Thymus (tissue), 14 donors: ENCODE measurements around the gene TEKT1. TPM values are rescaled to one million over a fixed set of nuclear protein-coding genes. Genes with fewer than 3 reads are reported as not detected.
"Not testable (repeated sequence)": the region's sequence is repeated elsewhere in the genome, so short reads cannot be mapped to it uniquely, and the experiment has no call there.

Experiments used
- DNase-seq, 9 donors: peaks; one replicate each; pipeline ENCODE4 v3.0.0-alpha.2; 2013; ENCODE audit warnings: low spot score in 9 of 9, low read depth in 6 of 9, missing footprints in 1 of 9
- H3K27ac ChIP-seq, 2 donors: one replicate each; pipeline ENCODE4 v1.5.1; 2013; ENCODE audit warnings: control low read depth in 1 of 2, low read depth in 1 of 2, low read length in 1 of 2, mild to moderate bottlenecking in 1 of 2, moderate library complexity in 1 of 2
- H3K27me3 ChIP-seq, 2 donors: one replicate each; pipeline ENCODE4 v1.5.1; 2013; ENCODE audit warnings: low read length in 1 of 2; ENCODE audit not compliant: control insufficient read depth in 2 of 2, insufficient read depth in 1 of 2
- H3K36me3 ChIP-seq, 2 donors: one replicate each; pipeline ENCODE4 v1.5.1; 2013; ENCODE audit warnings: low read length in 1 of 2, mild to moderate bottlenecking in 1 of 2, moderate library complexity in 1 of 2; ENCODE audit not compliant: control insufficient read depth in 2 of 2, insufficient read depth in 2 of 2
- H3K4me1 ChIP-seq, 2 donors: one replicate each; pipeline ENCODE4 v1.5.1; 2013; ENCODE audit warnings: low read length in 2 of 2; ENCODE audit not compliant: control insufficient read depth in 2 of 2, insufficient read depth in 2 of 2
- H3K4me3 ChIP-seq, 2 donors: one replicate each; pipeline ENCODE4 v1.5.1; 2013; ENCODE audit warnings: low read length in 2 of 2, control low read depth in 1 of 2, mild to moderate bottlenecking in 1 of 2
- H3K9me3 ChIP-seq, 2 donors: one replicate each; pipeline ENCODE4 v1.5.1; 2013; ENCODE audit warnings: low read length in 1 of 2, mild to moderate bottlenecking in 1 of 2; ENCODE audit not compliant: control insufficient read depth in 2 of 2, insufficient read depth in 1 of 2
- WGBS: extraction: QIAGEN DNeasy Blood & Tissue Kit; methylation state at CpG from one replicate; pipeline ENCODE4 v1.1.7; 2013; 5-methylcytosine and 5-hydroxymethylcytosine counted together
- long read RNA-seq, 10 donors: transcript quantifications; one replicate each; lab custom pipeline, GENCODE V29; 2026
- polyA plus RNA-seq: library from polyadenylated mRNA; stranded (reverse); fragments of 200-250 nt; gene quantifications from one replicate; pipeline ENCODE4 v1.2.3, GENCODE V29; 2013
- total RNA-seq: library from RNA; stranded (reverse); fragments of 120-200 nt; gene quantifications from one replicate; pipeline ENCODE4 v1.2.4, GENCODE V29; 2013
- donor health status: healthy.

The TEKT1 gene
- total RNA-seq (0.05 TPM), polyA plus RNA-seq (0.25 TPM)
- long read RNA-seq, donor 1, result 0 reads
- long read RNA-seq, donor 2, result 0 reads
- long read RNA-seq, donor 3, result 0 reads
- long read RNA-seq, donor 4, result 0 reads
- long read RNA-seq, donor 5, result 0 reads
- long read RNA-seq, donor 6, result 0 reads
- long read RNA-seq, donor 7, result 0 reads
- long read RNA-seq, donor 8, result 0 reads
- long read RNA-seq, donor 9, result 0 reads
- long read RNA-seq, donor 10, result 0 reads

DNA sequence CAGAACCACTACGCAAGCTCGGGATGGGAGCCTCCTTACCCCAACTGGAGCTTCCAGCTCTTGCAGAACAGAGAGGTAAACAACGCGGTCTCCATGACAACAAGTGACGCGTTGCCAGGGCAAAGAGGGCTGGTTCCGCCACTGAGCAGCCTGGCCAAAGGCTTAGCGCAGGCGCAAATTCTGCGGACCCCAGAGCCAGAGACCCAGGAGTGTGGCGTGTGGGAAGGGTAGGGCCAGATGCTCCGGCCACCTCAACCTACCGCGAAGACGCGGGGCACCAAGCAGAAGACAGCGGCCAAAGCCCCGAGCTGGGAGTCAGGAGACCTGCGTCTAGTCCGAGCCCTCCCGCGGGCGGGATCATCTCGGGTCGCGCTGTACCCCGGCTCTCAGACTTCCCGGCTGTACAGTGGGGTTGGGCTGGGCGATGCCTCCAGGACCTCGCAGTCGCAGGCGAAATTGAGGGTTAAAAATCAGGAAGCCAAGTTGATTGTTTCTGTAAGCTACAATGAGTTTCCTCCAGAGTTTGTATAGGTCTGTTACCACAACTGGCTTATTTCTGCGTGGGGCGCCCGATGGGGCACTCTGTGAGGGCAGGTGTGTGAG is at the start of gene TEKT1:
Gene TEKT1, minus strand, starts transcription at position 69 of the 603 bp plus-strand sequence. CDS start 1,353 bp downstream, outside the sequence.
- 2% methylated on average over 35 of the region's 35 CpGs for whole genome bisulfite sequencing
- Histone ChIP-seq H3K36me3 (no peaks in the 10 kb centered on the region), H3K9me3 (peaks cover 0 to 3% of the 10 kb centered on the region in 2 donors), H3K4me1 (no peaks in the 10 kb centered on the region), H3K4me3 (peak within 1 kb of the TSS in 1 of 2 donors; percentile 17), H3K27ac (no peak within 1 kb of the TSS), H3K27me3 (peaks cover 32 to 63% of the 10 kb centered on the region in 2 donors)
- DNase-seq, result peak; percentile 24 to 73 (median 47)

DNA sequence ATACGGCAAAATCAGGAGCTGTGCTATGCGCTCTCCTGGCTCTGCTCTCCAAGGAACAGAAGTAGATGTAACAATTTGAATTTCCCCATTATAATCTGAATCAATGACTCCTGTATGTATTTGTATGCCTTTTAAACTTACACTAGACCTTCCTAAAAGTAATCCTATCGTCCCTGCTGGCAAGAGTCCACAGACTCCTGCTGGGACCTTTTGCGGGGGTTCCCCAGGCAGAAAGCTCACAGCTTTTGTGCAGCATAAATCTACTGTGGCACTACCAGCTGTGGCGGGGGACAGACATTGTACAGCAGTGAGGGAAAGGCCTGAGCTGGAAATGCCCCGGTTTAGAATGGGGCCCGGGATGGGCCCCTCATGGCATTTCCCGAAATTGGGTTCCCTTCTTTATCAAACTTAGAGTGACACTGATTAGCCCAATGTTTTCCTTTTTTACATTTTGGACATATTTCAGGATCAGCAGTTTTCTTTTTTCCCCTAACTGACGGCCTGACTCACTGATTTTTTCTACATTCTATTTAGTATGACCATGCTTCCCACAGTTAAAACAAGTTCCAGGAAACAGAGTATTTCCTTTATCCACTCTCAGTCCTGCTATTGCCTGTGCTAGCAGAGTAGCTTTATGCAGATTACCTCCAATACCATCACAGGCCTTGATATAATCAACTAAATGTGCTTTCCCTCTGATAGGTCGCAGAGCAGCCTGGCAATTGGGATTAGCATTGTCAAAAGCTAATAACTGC is 47.9 kb upstream of the TEKT1 start:
- H3K4me1 ChIP-seq, H3K27ac ChIP-seq, H3K27me3 ChIP-seq, H3K36me3 ChIP-seq, H3K4me3 ChIP-seq, DNase-seq, H3K9me3 ChIP-seq: not testable (repeated sequence)
- 67% methylated on average over 10 of the region's 10 CpGs for WGBS

GRCh38 chr17:6875276-6875675 is 43.7 kb upstream of the TEKT1 start:
- H3K36me3 ChIP-seq, H3K27me3 ChIP-seq, H3K4me1 ChIP-seq, DNase-seq, H3K9me3 ChIP-seq, H3K4me3 ChIP-seq, H3K27ac ChIP-seq: not testable (repeated sequence)
- WGBS, result 97% methylated on average over 4 of the region's 4 CpGs

DNA sequence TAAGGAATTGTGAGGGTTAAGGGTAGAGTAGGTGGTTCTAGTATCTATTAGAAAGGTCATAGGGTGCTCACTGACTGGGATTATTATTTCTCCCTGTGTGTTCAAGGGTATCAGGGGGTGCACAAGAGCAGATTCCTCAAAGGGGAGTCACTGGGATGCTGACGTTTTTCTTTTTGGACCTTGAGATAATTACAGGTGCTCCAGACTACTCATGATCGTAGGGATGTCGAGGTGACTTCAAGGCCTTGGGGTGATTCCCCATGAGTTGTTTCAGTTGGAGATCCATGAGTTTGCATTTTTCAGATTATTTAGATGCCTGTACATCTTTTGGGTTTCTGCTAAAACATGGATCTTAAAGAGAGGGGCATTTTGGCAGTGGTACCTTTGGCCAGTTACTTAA is 41.4 kb upstream of the TEKT1 start:
- no peak overlapping the region for H3K4me3 ChIP-seq
- no peaks in the 10 kb centered on the region for H3K27me3 ChIP-seq
- DNase-seq, result no peak
- 99% methylated on average over 3 of the region's 3 CpGs for WGBS
- no peaks in the 10 kb centered on the region for H3K9me3 ChIP-seq
- no peaks in the 10 kb centered on the region for H3K4me1 ChIP-seq
- H3K27ac ChIP-seq, result no peak overlapping the region
- H3K36me3 ChIP-seq, result no peaks in the 10 kb centered on the region

GRCh38 chr17:6870841-6871240 is 39.3 kb upstream of the TEKT1 start:
- no peak overlapping the region for H3K27ac ChIP-seq
- 93% methylated on average over 1 of the region's 1 CpG for WGBS
- DNase-seq, result no peak
- H3K9me3 ChIP-seq, result no peaks in the 10 kb centered on the region
- H3K27me3 ChIP-seq, result no peaks in the 10 kb centered on the region
- H3K4me3 ChIP-seq, result no peak overlapping the region
- H3K4me1 ChIP-seq, result no peaks in the 10 kb centered on the region
- no peaks in the 10 kb centered on the region for H3K36me3 ChIP-seq

DNA sequence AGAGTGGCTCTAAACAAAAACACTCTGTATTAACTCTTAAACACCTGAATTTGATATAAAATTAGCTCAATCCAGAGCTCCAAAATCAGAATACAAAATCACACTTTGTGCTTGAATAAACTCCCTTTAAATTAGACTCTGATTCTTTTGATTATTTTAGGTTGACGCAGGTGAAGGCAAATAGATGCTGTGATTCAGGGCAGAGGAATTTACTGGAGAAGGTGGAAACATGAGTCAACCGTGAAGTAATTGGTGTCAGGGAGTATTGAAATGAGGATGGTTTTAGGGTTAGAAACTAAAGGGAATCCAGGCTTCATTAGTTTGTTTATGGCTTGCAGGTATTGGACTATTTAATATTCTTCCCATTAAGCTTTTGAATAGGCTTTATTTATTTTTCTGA is 37.1 kb upstream of the TEKT1 start:
- WGBS, result 95% methylated on average over 2 of the region's 2 CpGs
- no peak for DNase-seq
- Histone ChIP-seq H3K36me3 (no peaks in the 10 kb centered on the region), H3K27me3 (no peaks in the 10 kb centered on the region), H3K4me3 (no peak overlapping the region), H3K9me3 (no peaks in the 10 kb centered on the region), H3K4me1 (no peaks in the 10 kb centered on the region), H3K27ac (no peak overlapping the region)

- 93% methylated on average over 3 of the region's 3 CpGs for WGBS
- Histone ChIP-seq H3K27ac (no peak overlapping the region), H3K27me3 (no peaks in the 10 kb centered on the region), H3K36me3 (no peaks in the 10 kb centered on the region), H3K4me3 (no peak overlapping the region), H3K9me3 (no peaks in the 10 kb centered on the region), H3K4me1 (no peaks in the 10 kb centered on the region)
- no peak for DNase-seq
Observed at GRCh38 chr17:6867849-6868248, 36.3 kb upstream of the TEKT1 start.

GRCh38 chr17:6862825-6863224 is 31.3 kb upstream of the TEKT1 start:
- Histone ChIP-seq H3K4me3 (no peak overlapping the region), H3K27me3 (no peaks in the 10 kb centered on the region), H3K9me3 (no peaks in the 10 kb centered on the region), H3K36me3 (no peaks in the 10 kb centered on the region), H3K4me1 (peaks cover 0 to 5% of the 10 kb centered on the region in 2 donors), H3K27ac (no peak overlapping the region)
- WGBS, result 97% methylated on average over 4 of the region's 4 CpGs
- DNase-seq, result no peak

- Histone ChIP-seq H3K4me3 (no peak overlapping the region), H3K4me1 (peaks cover 0 to 5% of the 10 kb centered on the region in 2 donors), H3K27me3 (no peaks in the 10 kb centered on the region), H3K27ac (no peak overlapping the region), H3K9me3 (no peaks in the 10 kb centered on the region), H3K36me3 (no peaks in the 10 kb centered on the region)
- 67% methylated on average over 2 of the region's 2 CpGs for WGBS
- DNase-seq, result peak in 1 of 9 donors; percentile 18
Observed at GRCh38 chr17:6862122-6862521, 30.6 kb upstream of the TEKT1 start.
